Stimulated activated CD4-positive, alpha-beta T cell treated with anti-CD3 and anti-CD28 coated beads, Interleukin-15, amount 100 ng/mL, for 48 hours (primary cell): ENCODE measurements around the gene SPAAR.
A peak's percentile ranks its signal among the peaks of the same experiment; 100 is the strongest.

Source experiments
- DNase-seq, 2 donors: peaks; one replicate each; pipeline ENCODE4 v3.0.0-alpha.2; 2020; ENCODE audit warnings: low read depth in 2 of 2

Gene SPAAR

GRCh38 chr9:35948451-35948850 lies 39.2 kb downstream of the SPAAR start:
- DNase-seq = no peak

GRCh38 chr9:35948901-35949318 lies 39.6 kb downstream of the SPAAR start:
- no peak for DNase-seq

- DNase-seq = no peak
Observed at GRCh38 chr9:35951736-35952135, 42.4 kb downstream of the SPAAR start.

GRCh38 chr9:35952526-35953191 lies 43.4 kb downstream of the SPAAR start:
- no peak for DNase-seq

- peak in 1 of 2 donors; percentile 31 for DNase-seq
Observed at GRCh38 chr9:35954942-35955546, 45.8 kb downstream of the SPAAR start.

GRCh38 chr9:35956651-35957050 lies 47.4 kb downstream of the SPAAR start:
- DNase-seq = no peak

GRCh38 chr9:35958104-35958837 lies 49.0 kb downstream of the SPAAR start, which contains the start of gene OR2S2:
Gene OR2S2, minus strand, starts transcription at chr9:35958154. Its CDS starts 56 bp downstream, at chr9:35958098.
- no peak for DNase-seq

GRCh38 chr9:35960039-35960655 lies 50.9 kb downstream of the SPAAR start:
- DNase-seq = no peak
